Measurements from ENCODE around the gene MRPL10.

MRPL10 gene

GRCh38 chr17:47840001-47840741 is 8.8 kb upstream of the MRPL10 start:
- DNase-seq (ENCODE audit: low read depth in 2 of 2): no peak

- no peak for DNase-seq (ENCODE audit: low read depth in 2 of 2)
Measured at GRCh38 chr17:47839071-47839470, 7.7 kb upstream of the MRPL10 start.

GRCh38 chr17:47838636-47839035 is 7.3 kb upstream of the MRPL10 start:
- no peak for DNase-seq (ENCODE audit: low read depth in 2 of 2)

GRCh38 chr17:47837401-47838039 is 6.2 kb upstream of the MRPL10 start:
- no peak for DNase-seq (ENCODE audit: low read depth in 2 of 2)

GRCh38 chr17:47836601-47837000 is 5.3 kb upstream of the MRPL10 start:
- no peak for DNase-seq (ENCODE audit: low read depth in 2 of 2)

- no peak for DNase-seq (ENCODE audit: low read depth in 2 of 2)
Measured at GRCh38 chr17:47834756-47835155, 3.4 kb upstream of the MRPL10 start.

- DNase-seq (ENCODE audit: low read depth in 2 of 2): no peak
Measured at GRCh38 chr17:47831934-47832327, 590 bp upstream of the MRPL10 start.

- no peak for DNase-seq (ENCODE audit: low read depth in 2 of 2)
Measured at GRCh38 chr17:47830396-47831002, 842 bp downstream of the MRPL10 start.

GRCh38 chr17:47829870-47830269 is 1.5 kb downstream of the MRPL10 start:
- DNase-seq (ENCODE audit: low read depth in 2 of 2): no peak

- DNase-seq (ENCODE audit: low read depth in 2 of 2): no peak
Measured at GRCh38 chr17:47823519-47823918, 7.8 kb downstream of the MRPL10 start.

- no peak for DNase-seq (ENCODE audit: low read depth in 2 of 2)
Measured at GRCh38 chr17:47822785-47823184, 8.6 kb downstream of the MRPL10 start.

- peak; percentile 49 for DNase-seq (ENCODE audit: low read depth in 2 of 2)
Measured at GRCh38 chr17:47821424-47822391, 9.6 kb downstream of the MRPL10 start, which contains the start of gene OSBPL7. Gene OSBPL7, minus strand, starts transcription at chr17:47821794. Its CDS starts 1,516 bp downstream, at chr17:47820278.

- DNase-seq (ENCODE audit: low read depth in 2 of 2): no peak
Measured at GRCh38 chr17:47821031-47821423, 10.3 kb downstream of the MRPL10 start.

- DNase-seq (ENCODE audit: low read depth in 2 of 2): no peak
Measured at GRCh38 chr17:47820033-47820789, 11.1 kb downstream of the MRPL10 start.

GRCh38 chr17:47819475-47819874 is 11.9 kb downstream of the MRPL10 start:
- no peak for DNase-seq (ENCODE audit: low read depth in 2 of 2)

GRCh38 chr17:47818002-47818695 is 13.2 kb downstream of the MRPL10 start:
- DNase-seq (ENCODE audit: low read depth in 2 of 2): no peak

GRCh38 chr17:47816947-47817346 is 14.4 kb downstream of the MRPL10 start:
- DNase-seq (ENCODE audit: low read depth in 2 of 2): no peak

- no peak for DNase-seq (ENCODE audit: low read depth in 2 of 2)
Measured at GRCh38 chr17:47816111-47816735, 15.1 kb downstream of the MRPL10 start.

- DNase-seq (ENCODE audit: low read depth in 2 of 2): no peak
Measured at GRCh38 chr17:47815106-47815918, 16.0 kb downstream of the MRPL10 start.

Data from fibroblast of skin of left quadriceps (primary cell).